ENCODE data around the gene PLIN5. TPM values are rescaled to one million over a fixed set of nuclear protein-coding genes. Genes with fewer than 3 reads are reported as not detected.
"Not testable (repeated sequence)": the region's sequence is repeated elsewhere in the genome, so short reads cannot be mapped to it uniquely, and the experiment has no call there.

PLIN5 gene
- polyA plus RNA-seq, 4 donors: 2.7 to 4.8 (median 3.5) TPM

GRCh38 chr19:4543842-4544647 is 9.0 kb upstream of the PLIN5 start:
- no peak for DNase-seq (ENCODE audit: low read depth in 4 of 4, low spot score in 3 of 4)

- DNase-seq (ENCODE audit: low read depth in 4 of 4, low spot score in 3 of 4): no peak
Observed at GRCh38 chr19:4542896-4543841, 8.1 kb upstream of the PLIN5 start.

- DNase-seq (ENCODE audit: low read depth in 4 of 4, low spot score in 3 of 4): not testable (repeated sequence)
Observed at GRCh38 chr19:4541806-4542145, 6.8 kb upstream of the PLIN5 start.

- no peak for DNase-seq (ENCODE audit: low read depth in 4 of 4, low spot score in 3 of 4)
Observed at GRCh38 chr19:4541114-4541805, 6.2 kb upstream of the PLIN5 start.

GRCh38 chr19:4539693-4540581 is 4.9 kb upstream of the PLIN5 start, which contains the start of gene LRG1:
TSS of gene LRG1 (minus strand) at chr19:4540036. CDS start at chr19:4540013, 23 bp downstream.
- no peak for DNase-seq (ENCODE audit: low read depth in 4 of 4, low spot score in 3 of 4)

DNA sequence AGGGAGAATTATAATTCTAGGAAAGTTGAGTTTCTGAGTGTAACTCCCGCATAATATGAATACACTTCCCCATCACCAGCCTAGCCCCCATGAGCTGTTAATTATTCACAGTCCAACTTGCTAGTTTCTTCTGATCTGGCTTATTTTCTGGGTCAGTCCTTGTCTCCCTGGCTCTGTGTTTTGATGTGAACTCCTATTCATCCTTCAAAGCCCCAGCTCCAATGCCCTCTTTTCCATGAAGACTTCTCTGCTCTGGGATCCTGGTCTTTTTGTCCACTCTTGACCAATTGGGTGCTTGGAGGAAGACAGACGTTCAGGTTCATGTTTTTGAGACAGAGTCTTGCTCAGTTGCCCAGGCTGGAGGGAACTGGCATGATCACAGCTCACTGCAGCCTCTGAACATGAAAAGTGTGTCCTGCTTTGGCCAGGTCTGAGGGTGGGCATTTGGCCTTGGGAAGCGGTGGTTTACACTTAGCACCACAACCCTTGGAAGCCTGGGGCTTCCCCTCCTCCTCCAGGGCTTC is 4.2 kb upstream of the PLIN5 start:
- DNase-seq (ENCODE audit: low read depth in 4 of 4, low spot score in 3 of 4): no peak

DNA sequence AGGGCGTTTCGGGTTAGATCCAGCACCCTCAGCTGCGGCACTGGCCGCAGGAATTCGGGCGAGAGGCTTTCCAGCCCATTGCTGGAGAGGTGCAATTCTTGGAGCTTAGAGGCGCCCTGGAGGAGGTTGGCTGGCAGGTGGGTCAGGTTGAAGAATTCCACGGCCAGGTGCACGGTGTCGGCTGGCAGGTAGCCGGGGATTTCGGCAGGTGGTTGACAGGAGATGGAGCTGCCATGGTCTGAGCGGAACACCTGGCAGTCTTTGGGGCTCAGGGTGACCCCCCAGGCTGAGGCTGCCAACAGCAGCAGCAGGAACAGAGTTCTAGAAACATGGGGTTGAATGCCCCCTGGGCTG is 3.6 kb upstream of the PLIN5 start:
- no peak for DNase-seq (ENCODE audit: low read depth in 4 of 4, low spot score in 3 of 4)

- no peak for DNase-seq (ENCODE audit: low read depth in 4 of 4, low spot score in 3 of 4)
Observed at GRCh38 chr19:4537953-4538600, 3.1 kb upstream of the PLIN5 start.

DNA sequence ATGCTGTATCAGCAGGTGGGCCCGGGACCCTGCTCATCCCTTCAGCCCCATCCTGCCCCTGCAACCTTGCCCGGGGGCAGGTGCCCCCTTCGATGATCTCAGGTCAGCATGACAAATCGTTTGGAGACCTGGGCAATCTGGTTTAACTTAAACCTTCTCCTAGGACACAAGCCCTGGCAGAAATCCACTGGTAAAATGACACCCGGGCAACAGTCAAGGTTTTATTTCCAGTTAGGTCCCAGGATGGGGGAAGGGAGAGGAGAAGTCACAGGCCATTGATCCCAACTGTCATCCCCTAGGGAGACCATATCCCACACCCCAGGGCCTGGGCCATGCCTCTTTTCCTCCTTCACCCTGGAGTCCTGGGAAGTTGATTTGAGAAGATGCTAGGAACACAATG is 1.8 kb upstream of the PLIN5 start:
- DNase-seq (ENCODE audit: low read depth in 4 of 4, low spot score in 3 of 4): no peak

- no peak for DNase-seq (ENCODE audit: low read depth in 4 of 4, low spot score in 3 of 4)
Observed at GRCh38 chr19:4533835-4534424, 1.1 kb downstream of the PLIN5 start.

GRCh38 chr19:4533334-4533733 is 1.7 kb downstream of the PLIN5 start:
- DNase-seq (ENCODE audit: low read depth in 4 of 4, low spot score in 3 of 4): no peak

- DNase-seq (ENCODE audit: low read depth in 4 of 4, low spot score in 3 of 4): no peak
Observed at GRCh38 chr19:4531562-4532165, 3.4 kb downstream of the PLIN5 start.

DNA sequence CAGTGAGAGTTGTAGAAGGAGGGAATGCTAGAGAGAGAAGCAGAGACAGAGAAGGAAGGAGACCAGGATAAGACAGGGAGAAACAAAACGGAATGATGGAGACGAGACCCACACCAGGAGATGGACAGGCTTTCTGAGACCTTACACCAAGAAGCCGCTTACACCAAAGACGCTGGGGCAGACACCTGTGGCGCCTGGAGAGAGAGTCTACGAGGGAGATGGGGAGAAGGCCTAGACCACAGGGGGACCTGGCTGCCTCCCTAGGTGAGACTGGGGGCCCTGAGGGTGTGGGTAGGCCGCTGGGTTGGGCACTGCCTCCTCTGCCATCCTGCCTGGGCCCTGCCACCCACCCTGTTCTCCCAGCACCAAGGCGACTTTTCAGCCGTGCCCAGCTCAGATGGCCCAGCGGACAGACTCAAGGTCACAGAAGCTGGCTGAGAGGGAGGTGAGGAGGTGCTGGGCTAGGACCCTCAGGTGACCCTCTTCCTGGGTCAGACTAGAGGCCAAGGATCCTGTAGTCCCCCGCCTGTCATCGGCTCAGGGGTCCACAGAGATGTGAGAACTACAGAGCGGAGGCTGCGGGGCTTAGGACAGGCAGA is 5.0 kb downstream of the PLIN5 start:
- DNase-seq (ENCODE audit: low read depth in 4 of 4, low spot score in 3 of 4): no peak

GRCh38 chr19:4528843-4529242 is 6.2 kb downstream of the PLIN5 start:
- no peak for DNase-seq (ENCODE audit: low read depth in 4 of 4, low spot score in 3 of 4)

- DNase-seq (ENCODE audit: low read depth in 4 of 4, low spot score in 3 of 4): not testable (repeated sequence)
Observed at GRCh38 chr19:4527377-4527776, 7.6 kb downstream of the PLIN5 start.

DNA sequence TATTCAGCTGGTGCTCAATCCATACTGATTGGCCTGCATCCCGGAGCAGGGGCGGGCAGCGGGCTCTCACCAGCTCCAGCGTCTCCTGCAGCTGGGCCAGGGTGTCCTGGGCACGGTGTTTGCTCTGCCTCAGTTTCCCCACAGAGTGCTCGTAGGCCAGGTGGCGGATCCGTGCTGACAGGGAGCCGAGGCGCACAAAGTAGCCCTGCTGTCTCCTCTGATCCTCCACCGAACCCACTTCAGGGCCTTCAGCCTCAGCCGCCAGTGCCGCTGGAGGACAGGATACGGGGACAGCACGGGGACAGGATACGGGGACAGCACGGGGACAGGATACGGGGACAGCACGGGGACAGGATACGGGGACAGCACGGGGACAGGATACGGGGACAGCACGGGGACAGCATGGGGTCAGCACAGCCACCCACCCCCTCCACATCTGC is 9.4 kb downstream of the PLIN5 start:
- no peak for DNase-seq (ENCODE audit: low read depth in 4 of 4, low spot score in 3 of 4)

- DNase-seq (ENCODE audit: low read depth in 4 of 4, low spot score in 3 of 4): no peak
Observed at GRCh38 chr19:4524808-4525562, 10.0 kb downstream of the PLIN5 start.

Measured in right renal pelvis (tissue), 4 donors.